NCI-H748 treated with DMSO at 0.1 percent for 48 hours (cell line): ENCODE measurements around the gene TM9SF1.

Experiments used
- DNase-seq: peaks from one replicate; lab custom pipeline; 2025; lab: John Stamatoyannopoulos, UW

TM9SF1 gene

DNA sequence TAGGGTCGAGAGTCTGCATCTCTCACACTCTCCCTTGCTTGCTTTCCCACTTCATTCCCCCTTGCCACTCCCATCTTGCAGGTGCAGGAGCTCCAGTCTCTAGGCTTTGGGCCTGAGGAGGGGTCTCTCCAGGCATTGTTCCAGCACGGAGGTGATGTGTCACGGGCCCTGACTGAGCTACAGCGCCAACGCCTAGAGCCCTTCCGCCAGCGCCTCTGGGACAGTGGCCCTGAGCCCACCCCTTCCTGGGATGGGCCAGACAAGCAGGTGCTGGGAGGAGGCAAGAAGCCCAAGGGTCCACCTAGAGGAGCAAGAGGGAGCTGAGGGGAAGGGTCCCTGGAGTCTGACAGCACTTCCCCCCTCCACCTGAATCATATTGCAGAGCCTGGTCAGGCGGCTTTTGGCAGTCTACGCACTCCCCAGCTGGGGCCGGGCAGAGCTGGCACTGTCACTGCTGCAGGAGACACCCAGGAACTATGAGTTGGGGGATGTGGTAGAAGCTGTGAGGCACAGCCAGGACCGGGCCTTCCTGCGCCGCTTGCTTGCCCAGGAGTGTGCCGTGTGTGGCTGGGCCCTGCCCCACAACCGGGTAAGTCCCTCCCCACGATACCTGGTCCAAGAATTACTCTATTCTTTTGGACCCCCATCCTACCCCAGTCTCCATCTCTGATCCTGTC lies 43.7 kb downstream of the TM9SF1 start:
- no peak for DNase-seq

DNA sequence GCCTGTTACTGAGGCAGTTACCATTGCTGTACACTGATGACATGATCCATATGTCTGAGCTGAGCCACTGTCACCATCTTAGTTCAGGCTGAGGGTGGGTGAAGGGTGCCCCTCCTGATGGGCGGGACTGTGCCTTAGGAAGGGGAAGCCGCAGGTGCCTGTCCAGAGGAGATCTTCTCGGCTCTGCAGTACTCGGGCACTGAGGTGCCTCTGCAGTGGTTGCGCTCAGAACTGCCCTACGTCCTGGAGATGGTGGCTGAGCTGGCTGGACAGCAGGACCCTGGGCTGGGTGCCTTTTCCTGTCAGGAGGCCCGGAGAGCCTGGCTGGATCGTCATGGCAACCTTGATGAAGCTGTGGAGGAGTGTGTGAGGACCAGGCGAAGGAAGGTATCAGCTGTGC lies 44.2 kb downstream of the TM9SF1 start:
- no peak for DNase-seq

DNA sequence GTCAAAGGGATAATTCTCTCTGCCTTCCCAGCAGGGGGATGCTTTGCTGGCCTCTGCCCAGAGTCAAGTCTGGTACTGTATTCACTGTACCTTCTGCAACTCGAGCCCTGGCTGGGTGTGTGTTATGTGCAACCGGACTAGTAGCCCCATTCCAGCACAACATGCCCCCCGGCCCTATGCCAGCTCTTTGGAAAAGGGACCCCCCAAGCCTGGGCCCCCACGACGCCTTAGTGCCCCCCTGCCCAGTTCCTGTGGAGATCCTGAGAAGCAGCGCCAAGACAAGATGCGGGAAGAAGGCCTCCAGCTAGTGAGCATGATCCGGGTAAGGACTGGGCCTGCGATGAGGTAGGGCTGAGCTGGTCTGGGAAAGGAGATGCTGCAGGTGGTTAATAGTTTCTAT lies 44.7 kb downstream of the TM9SF1 start:
- no peak for DNase-seq

DNA sequence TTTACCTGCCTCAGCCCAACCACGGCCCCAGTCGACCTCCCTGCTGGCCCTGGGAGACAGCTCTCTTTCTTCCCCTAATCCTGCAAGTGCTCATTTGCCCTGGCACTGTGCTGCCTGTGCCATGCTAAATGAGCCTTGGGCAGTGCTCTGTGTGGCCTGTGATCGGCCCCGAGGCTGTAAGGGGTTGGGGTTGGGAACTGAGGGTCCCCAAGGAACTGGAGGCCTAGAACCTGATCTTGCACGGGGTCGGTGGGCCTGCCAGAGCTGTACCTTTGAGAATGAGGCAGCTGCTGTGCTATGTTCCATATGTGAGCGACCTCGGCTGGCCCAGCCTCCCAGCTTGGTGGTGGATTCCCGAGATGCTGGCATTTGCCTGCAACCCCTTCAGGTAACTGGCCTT lies 45.2 kb downstream of the TM9SF1 start:
- DNase-seq, result no peak

DNA sequence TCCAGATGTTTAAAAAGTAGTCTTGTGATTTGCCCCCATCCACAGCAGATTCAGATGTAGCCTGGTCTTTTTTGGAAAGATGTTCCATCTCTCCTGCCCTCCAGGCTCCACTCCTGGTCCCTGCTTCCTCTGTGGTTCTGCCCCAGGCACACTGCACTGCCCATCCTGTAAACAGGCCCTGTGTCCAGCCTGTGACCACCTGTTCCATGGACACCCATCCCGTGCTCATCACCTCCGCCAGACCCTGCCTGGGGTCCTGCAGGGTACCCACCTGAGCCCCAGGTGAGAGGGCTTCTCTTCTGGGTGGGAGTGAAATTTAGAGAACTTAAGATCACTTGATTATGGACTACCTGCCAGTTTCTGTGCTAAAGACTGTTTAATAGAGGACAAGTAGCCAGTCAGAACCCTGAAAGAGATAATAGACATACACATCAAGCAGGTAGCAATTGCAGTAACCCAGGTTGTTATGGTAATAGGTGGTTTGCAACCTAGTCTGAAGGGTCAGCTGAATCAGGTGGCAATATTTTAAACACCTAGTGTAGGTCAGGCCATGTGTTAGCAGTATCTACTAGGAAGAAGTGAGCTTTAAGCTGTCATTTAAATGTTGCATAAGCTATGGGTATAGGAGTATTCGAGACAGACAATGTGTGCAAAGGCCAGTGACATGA lies 45.8 kb downstream of the TM9SF1 start:
- no peak for DNase-seq

DNA sequence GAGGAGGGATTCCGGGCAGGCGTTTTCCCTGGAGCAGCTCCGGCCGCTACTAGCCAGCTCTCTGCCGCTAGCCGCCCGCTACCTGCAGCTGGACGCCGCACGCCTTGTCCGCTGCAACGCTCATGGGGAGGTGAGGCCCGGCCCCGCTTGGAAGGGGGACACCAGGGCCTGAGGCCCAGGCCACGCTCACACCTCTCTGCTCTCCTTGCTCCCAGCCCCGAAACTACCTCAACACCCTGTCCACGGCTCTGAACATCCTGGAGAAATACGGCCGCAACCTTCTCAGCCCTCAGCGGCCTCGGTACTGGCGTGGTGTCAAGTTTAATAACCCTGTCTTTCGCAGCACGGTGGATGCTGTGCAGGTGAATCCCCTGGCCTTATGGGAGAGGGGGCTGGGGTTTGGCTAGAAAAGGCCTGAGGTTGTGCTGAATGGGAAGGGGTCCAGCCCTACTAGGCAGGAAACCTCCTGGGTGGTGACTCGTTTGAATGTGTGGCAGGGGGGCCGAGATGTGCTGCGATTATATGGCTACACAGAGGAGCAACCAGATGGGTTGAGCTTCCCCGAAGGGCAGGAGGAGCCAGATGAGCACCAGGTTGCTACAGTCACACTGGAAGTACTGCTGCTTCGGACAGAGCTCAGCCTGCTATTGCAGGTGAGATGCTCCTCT lies 47.3 kb downstream of the TM9SF1 start:
- no peak for DNase-seq

DNA sequence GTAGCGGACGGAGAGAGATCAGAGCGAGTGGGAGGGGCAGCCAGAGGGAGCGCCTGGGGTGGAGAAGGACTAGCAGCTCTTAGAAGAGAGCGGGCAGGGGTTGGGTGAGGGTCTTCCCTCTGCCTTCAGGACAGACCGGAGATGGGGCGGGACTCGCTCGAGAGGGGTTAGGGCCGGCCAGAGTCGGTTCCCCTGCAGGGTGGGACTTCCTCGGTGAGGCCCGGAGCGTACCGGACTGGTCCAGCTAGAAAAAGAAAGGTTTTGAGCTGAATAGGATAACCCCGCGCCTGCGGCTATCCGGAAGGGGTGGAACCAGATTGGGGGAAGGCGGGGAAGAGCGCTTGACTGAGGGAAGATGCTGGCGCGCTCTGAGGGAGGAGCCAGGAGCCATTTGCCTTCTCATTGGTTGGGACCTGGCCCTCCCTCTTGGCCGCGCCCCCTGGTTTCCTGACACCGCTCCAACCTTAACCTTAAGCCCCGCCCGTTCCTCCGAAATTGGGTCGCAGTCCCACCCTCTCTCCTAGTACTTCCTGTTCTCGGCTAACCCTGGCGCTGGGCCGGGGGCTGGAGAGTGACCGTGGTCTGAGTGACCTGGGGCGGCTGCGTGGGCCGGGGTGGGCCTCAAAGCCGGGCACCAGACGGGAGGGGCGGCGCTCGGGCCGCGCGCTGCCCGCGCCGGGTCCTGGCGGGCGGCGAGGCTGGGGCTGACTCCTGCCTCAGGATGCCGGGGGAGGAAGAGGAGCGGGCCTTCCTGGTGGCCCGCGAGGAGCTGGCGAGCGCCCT lies 48.1 kb downstream of the TM9SF1 start, which contains the start of gene RNF31:
Gene RNF31, plus strand, starts transcription at position 521 of the 783 bp plus-strand sequence. Its CDS starts 201 bp downstream, at position 722.
- peak; percentile 96 for DNase-seq

DNA sequence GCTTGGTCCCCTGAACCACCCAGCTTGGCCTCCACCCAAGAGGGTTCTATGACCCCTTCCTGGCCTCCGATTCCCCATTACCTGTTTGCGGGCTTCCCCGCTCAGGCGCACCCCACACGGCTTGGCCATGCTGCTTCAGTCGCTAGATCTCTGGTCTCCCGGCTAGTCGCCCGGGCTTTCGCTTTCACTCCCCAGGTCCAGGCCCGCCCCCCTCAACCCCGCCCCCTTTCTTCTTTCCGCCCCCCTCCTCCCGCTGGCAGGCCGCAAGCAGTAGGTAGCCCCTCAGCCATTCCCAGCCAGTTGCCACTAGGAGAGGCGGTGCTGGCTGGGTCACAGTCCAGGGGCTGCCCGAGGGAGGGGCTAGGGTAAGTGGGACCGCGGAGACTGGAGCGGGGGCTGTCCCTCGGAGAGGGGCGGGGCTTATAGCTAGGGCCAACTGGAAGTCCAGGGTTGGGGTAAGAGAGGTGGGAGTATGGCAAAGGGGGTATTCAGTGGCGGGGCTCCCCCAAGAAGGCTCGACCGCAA lies 48.7 kb downstream of the TM9SF1 start, which contains the start of gene PSME2:
Gene PSME2, minus strand, starts transcription at position 158 of the 525 bp plus-strand sequence. Its CDS starts 29 bp downstream, at position 129.
- DNase-seq, result peak; percentile 96

DNA sequence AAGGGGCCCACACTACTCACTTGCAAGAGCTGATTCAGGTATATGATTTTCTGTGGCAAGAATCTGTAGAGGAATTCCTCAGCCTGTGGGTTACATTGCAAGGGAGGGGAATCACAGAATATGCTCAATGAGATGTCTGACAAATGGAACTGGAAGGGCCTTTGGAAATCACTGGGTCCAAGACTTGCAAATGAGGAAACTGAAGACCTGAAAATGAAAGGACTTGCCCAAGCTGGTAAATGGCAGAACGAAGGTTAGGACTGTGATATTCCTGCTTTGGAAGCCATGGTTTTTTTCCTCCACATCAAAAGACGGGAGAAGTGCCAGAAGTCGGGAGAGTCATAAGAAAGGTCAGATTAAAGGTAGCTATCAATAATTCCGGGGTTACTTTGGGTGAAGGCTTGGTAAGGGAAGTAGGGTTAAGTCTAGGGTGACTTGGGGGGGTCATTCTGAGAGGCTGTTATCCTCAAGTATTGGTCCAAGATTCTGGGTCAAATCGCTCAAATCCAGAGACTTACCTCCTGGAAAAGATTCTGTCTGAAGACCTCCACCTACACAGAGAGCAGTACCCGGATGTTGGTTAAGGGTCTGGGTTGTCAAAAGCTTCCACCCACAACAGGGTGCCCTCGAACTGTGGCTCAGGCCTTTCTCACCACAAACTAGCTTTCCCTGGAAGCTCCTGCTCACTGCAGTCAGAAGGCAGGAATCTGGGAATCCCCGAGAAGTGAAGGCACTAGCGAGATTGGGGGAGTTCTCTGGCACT lies 49.4 kb downstream of the TM9SF1 start:
- no peak for DNase-seq

DNA sequence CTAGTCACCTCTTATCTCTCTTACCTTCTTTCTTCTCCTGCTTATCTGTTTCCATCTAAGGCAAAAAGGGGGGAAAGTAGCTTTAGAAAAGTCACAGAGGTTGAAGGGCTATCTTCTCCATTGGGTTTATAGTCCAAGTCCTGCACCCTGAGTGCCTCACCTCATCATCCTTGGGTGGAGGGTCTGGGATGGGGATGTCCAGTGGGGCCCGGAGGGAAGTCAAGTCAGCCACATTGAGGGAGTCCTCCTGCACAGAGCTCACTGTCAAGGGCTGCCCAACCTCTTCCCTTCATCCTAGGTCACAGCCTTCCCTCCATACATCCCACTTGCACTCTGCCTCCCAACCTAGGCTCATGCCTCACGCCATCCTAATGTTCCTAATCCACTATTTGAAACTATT lies 50.0 kb downstream of the TM9SF1 start:
- no peak for DNase-seq

DNA sequence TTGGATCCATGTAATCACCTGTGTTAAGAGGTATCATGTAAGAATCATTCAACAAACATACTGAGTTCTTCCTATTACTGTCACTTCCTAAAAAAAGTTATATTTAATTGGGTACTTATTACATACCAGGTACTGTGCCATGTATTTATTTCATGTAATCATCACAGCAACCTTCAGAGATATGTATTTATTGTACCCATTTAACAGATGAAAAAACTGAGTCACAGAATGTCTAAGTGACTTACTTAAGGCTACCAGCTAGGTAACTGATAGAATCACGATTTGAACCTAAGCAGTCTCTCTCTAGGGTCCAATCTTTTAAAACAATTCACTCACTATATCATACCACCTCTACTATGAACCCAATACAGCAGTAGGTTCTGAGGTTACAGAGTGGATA lies 50.8 kb downstream of the TM9SF1 start:
- DNase-seq, result no peak

DNA sequence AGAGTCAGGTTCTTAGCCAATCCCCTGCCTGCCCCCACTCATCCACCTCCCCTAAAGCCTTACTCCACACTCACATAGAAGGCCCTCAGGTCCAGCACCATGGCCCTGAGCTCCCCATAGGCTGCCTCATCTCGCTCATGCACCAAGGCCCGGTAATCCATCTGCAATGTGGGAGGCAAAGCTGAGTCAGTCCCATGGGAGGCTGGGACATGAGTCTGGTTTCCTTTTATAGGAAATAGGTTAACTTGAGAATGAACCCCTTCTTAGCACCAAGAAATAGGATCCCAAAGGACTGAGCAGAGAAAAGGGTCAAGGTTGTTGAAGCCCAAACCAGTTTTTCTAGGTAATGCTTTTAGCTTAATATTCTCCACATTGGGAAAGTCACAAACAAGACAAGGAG lies 51.7 kb downstream of the TM9SF1 start:
- no peak for DNase-seq

DNA sequence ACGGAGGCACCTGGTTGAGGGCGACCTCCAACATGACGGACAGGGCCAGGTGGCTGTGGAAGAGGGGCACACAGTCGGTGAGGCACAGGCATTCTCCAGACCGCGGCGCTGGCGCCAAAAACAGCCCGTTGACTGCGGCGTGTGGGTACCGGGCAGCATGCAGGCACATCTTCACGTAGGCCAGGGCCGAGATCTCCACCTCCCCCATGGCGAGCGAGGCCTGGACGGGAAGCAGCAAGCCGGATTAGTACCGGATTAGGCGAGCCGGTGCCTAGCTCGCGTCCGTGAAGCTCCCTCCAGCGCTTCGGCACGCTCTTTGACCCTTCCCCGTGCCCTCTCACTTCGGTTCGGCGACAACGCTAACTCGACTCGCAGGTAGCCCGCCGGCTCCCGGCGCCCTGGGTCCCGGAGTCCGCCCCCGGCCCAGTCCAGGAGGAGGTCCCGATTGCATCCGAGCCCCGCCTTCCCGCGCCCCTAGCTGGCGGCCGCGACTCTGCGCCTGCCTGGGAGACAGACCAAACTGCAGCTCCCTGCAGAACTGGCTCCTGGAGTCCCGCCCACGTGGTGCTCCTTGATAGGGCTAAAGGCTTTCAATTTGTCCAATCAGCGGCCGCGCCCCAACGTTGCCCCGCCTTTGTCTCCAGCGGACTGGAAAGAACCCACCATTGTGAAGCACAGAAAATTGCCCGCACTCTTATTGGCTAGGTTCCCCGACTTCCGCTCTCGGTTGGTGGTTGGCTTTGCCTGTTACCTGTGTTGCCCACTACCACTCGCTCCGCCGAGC lies 54.0 kb downstream of the TM9SF1 start, which contains the start of gene EMC9:
Gene EMC9, minus strand, starts transcription at position 495 of the 784 bp plus-strand sequence. Its CDS starts 287 bp downstream, at position 208.
- peak; percentile 98 for DNase-seq

DNA sequence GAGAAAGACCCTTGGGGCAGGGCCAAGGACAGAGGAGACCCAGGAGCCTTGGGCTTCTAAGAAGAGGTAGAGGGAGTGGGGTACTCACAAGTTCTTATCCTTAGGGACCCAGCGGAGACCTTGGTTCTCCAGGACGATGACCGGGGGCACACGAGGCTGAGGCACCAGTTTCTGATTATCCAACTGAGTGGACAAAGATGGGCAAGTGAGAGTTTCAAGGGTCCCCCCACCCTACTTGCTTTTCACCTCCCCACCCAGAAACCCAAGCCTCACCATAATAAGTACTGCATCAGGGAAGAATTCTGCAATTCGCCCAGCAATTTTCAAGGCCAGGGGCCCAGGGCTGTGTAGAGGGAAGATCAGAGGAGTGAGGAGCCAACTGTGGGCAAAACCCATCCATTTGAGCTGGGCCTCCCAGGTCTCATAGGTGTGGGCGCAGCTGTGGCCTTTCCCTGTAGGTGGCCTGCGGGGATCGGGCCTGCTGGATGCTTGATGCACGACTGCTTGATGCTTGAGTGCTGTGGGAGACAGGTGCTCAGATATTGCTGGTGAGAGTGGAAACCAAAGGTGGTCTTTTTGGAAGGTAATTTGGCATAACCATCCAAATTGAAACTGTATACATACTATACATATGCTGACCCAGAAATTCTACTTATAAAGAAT lies 55.8 kb downstream of the TM9SF1 start:
- no peak for DNase-seq
